Neural cell (in vitro differentiated cells): ENCODE measurements around the gene TEFM.

Experiments
- CTCF ChIP-seq: fragments of 450-650 bp; IDR thresholded peaks from 2 replicates; pipeline ENCODE4 v1.5.1; 2014; ENCODE audit warnings: antibody characterized with exemption, mild to moderate bottlenecking, moderate library complexity; ENCODE audit not compliant: poor library complexity, severe bottlenecking
- EP300 ChIP-seq: fragments of 450-650 bp; conservative IDR thresholded peaks from 2 replicates; pipeline ENCODE4 v1.6.1; 2014; ENCODE audit warnings: antibody characterized with exemption, mild to moderate bottlenecking, moderate library complexity; ENCODE audit not compliant: poor library complexity, severe bottlenecking
- EZH2 ChIP-seq: fragments of 200-600, 300-800 bp; shearing (Covaris generic), sonication (generic); IDR thresholded peaks from 2 replicates; pipeline ENCODE4 v1.6.1; 2014; ENCODE audit warnings: antibody characterized with exemption, low read length, borderline replicate concordance, mild to moderate bottlenecking; ENCODE audit not compliant: insufficient read depth, poor library complexity, severe bottlenecking
- POLR2AphosphoS5 ChIP-seq: IDR thresholded peaks from 2 replicates; pipeline ENCODE4 v1.6.1; 2012
- RAD21 ChIP-seq: fragments of 450-650 bp; conservative IDR thresholded peaks from 2 replicates; pipeline ENCODE4 v1.6.1; 2014; ENCODE audit warnings: antibody characterized with exemption, mild to moderate bottlenecking, moderate library complexity
- TAF1 ChIP-seq: IDR thresholded peaks from 2 replicates; pipeline ENCODE4 v1.6.1; 2012; ENCODE audit warnings: low read depth
- TF ChIP-seq, protein P1 (sequence below): IDR thresholded peaks from 2 replicates; pipeline ENCODE4 v1.6.1; 2012; ENCODE audit warnings: borderline replicate concordance

GRCh38 chr17:30905742-30906100, 317 bp downstream of the TEFM start:
- TF ChIP-seq EP300 (no peak), EZH2 (no peak), CTCF (no peak), RAD21 (no peak), TAF1 (no peak), POLR2AphosphoS5 (no peak)
- TF ChIP-seq, protein P1, sequence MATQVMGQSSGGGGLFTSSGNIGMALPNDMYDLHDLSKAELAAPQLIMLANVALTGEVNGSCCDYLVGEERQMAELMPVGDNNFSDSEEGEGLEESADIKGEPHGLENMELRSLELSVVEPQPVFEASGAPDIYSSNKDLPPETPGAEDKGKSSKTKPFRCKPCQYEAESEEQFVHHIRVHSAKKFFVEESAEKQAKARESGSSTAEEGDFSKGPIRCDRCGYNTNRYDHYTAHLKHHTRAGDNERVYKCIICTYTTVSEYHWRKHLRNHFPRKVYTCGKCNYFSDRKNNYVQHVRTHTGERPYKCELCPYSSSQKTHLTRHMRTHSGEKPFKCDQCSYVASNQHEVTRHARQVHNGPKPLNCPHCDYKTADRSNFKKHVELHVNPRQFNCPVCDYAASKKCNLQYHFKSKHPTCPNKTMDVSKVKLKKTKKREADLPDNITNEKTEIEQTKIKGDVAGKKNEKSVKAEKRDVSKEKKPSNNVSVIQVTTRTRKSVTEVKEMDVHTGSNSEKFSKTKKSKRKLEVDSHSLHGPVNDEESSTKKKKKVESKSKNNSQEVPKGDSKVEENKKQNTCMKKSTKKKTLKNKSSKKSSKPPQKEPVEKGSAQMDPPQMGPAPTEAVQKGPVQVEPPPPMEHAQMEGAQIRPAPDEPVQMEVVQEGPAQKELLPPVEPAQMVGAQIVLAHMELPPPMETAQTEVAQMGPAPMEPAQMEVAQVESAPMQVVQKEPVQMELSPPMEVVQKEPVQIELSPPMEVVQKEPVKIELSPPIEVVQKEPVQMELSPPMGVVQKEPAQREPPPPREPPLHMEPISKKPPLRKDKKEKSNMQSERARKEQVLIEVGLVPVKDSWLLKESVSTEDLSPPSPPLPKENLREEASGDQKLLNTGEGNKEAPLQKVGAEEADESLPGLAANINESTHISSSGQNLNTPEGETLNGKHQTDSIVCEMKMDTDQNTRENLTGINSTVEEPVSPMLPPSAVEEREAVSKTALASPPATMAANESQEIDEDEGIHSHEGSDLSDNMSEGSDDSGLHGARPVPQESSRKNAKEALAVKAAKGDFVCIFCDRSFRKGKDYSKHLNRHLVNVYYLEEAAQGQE = no peak
